T-helper 22 cell (primary cell): ENCODE results near the gene TSLP.

Experiments used
- DNase-seq: peaks from one replicate; pipeline ENCODE4 v3.0.0-alpha.2; 2020; ENCODE audit warnings: low read depth

The TSLP gene

GRCh38 chr5:111099058-111099778, 27.7 kb downstream of the TSLP start:
- no peak for DNase-seq

- DNase-seq, result no peak
Observed at GRCh38 chr5:111106320-111106948, 34.9 kb downstream of the TSLP start.

- no peak for DNase-seq
Observed at GRCh38 chr5:111107371-111107770, 35.9 kb downstream of the TSLP start.

GRCh38 chr5:111111956-111112355, 40.4 kb downstream of the TSLP start:
- no peak for DNase-seq

GRCh38 chr5:111113678-111114077, 42.2 kb downstream of the TSLP start:
- no peak for DNase-seq

- no peak for DNase-seq
Observed at GRCh38 chr5:111115229-111115628, 43.7 kb downstream of the TSLP start.

- no peak for DNase-seq
Observed at GRCh38 chr5:111116550-111116949, 45.0 kb downstream of the TSLP start.

- no peak for DNase-seq
Observed at GRCh38 chr5:111117136-111117535, 45.6 kb downstream of the TSLP start.

GRCh38 chr5:111119221-111119620, 47.7 kb downstream of the TSLP start:
- DNase-seq, result no peak

GRCh38 chr5:111119856-111120255, 48.3 kb downstream of the TSLP start:
- no peak for DNase-seq

- no peak for DNase-seq
Observed at GRCh38 chr5:111120911-111121310, 49.4 kb downstream of the TSLP start.

- no peak for DNase-seq
Observed at GRCh38 chr5:111121926-111122325, 50.4 kb downstream of the TSLP start.

GRCh38 chr5:111122398-111122797, 50.9 kb downstream of the TSLP start:
- no peak for DNase-seq

GRCh38 chr5:111124793-111125192, 53.3 kb downstream of the TSLP start:
- no peak for DNase-seq

- no peak for DNase-seq
Observed at GRCh38 chr5:111126896-111127295, 55.4 kb downstream of the TSLP start.
